Glutamatergic neuron (in vitro differentiated cells): ENCODE results near the gene PLAC1. TPM values are rescaled to one million over a fixed set of nuclear protein-coding genes. Genes with fewer than 3 reads are reported as not detected.

Source experiments
- DNase-seq: peaks from one replicate; pipeline ENCODE4 v3.0.0; 2022
- H3K27ac Mint-ChIP-seq: one replicate; pipeline ENCODE4 v1.8.0; 2020; ENCODE audit warnings: mild to moderate bottlenecking, mixed read lengths, inconsistent platforms; ENCODE audit not compliant: unreplicated experiment
- H3K27me3 Mint-ChIP-seq: one replicate; pipeline ENCODE4 v1.8.0; 2020; ENCODE audit warnings: mild to moderate bottlenecking, moderate library complexity, mixed read lengths, inconsistent platforms; ENCODE audit not compliant: unreplicated experiment
- H3K36me3 Mint-ChIP-seq: one replicate; pipeline ENCODE4 v1.8.0; 2020; ENCODE audit warnings: mild to moderate bottlenecking, mixed read lengths, inconsistent platforms; ENCODE audit not compliant: unreplicated experiment
- H3K4me1 Mint-ChIP-seq: one replicate; pipeline ENCODE4 v1.8.0; 2020; ENCODE audit warnings: mild to moderate bottlenecking, low read depth, mixed read lengths, inconsistent platforms; ENCODE audit not compliant: unreplicated experiment
- H3K4me3 Mint-ChIP-seq: one replicate; pipeline ENCODE4 v1.8.0; 2020; ENCODE audit warnings: mild to moderate bottlenecking, mixed read lengths, inconsistent platforms; ENCODE audit not compliant: unreplicated experiment
- H3K9me3 Mint-ChIP-seq: one replicate; pipeline ENCODE4 v1.8.0; 2020; ENCODE audit warnings: mild to moderate bottlenecking, moderate library complexity, mixed read lengths, inconsistent platforms; ENCODE audit not compliant: unreplicated experiment
- total RNA-seq: library from RNA; stranded (reverse); fragmentation: NEBNext Ultra II Directional; extraction: Animal tissue kit (Norgen Biotek cat#: 25700); gene quantifications from one replicate; pipeline ENCODE4 v1.2.1, GENCODE V29; 2021; ENCODE audit not compliant: unreplicated experiment
- TF ChIP-seq, protein P1 (sequence below): fragments of 200-600 bp; sonication (generic); IDR thresholded peaks from one replicate; pipeline ENCODE4 v1.5.0; 2021; ENCODE audit not compliant: partially characterized antibody, unreplicated experiment

The PLAC1 gene
- total RNA-seq, 1 donor from 2014 or later, result not detected

DNA sequence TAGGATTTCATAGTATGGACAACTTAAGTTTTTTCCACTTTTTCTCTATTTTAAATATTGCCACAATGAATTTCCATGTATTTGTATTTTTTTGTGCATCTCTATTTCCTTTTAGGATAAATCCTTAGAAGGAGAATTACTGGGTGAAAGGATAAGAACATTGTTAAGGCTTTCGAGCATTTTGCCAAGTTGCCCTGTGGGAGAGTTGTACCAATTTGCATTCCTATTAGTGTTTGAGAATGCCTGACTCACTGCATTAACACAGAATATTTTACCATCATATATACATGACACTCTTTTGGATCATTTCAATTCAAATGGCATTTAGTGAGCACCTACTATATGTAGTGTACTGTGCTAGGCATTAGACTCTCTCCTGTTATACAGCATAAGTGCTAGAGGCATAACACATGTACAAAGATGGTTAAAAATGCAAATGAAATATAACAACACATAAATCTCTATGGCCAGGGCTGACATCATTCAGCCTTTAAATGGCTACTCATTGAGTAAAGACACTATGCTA lies 57.0 kb downstream of the PLAC1 start:
- no peak for DNase-seq
- H3K9me3 Mint-ChIP-seq, result no peaks in the 10 kb centered on the region
- H3K27ac Mint-ChIP-seq, result no peak overlapping the region
- H3K36me3 Mint-ChIP-seq, result no peaks in the 10 kb centered on the region
- H3K4me1 Mint-ChIP-seq, result no peaks in the 10 kb centered on the region
- H3K27me3 Mint-ChIP-seq, result no peaks in the 10 kb centered on the region
- TF ChIP-seq, protein P1, sequence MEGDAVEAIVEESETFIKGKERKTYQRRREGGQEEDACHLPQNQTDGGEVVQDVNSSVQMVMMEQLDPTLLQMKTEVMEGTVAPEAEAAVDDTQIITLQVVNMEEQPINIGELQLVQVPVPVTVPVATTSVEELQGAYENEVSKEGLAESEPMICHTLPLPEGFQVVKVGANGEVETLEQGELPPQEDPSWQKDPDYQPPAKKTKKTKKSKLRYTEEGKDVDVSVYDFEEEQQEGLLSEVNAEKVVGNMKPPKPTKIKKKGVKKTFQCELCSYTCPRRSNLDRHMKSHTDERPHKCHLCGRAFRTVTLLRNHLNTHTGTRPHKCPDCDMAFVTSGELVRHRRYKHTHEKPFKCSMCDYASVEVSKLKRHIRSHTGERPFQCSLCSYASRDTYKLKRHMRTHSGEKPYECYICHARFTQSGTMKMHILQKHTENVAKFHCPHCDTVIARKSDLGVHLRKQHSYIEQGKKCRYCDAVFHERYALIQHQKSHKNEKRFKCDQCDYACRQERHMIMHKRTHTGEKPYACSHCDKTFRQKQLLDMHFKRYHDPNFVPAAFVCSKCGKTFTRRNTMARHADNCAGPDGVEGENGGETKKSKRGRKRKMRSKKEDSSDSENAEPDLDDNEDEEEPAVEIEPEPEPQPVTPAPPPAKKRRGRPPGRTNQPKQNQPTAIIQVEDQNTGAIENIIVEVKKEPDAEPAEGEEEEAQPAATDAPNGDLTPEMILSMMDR, result no peak
- H3K4me3 Mint-ChIP-seq, result no peak overlapping the region

- no peaks in the 10 kb centered on the region for H3K9me3 Mint-ChIP-seq
- H3K4me3 Mint-ChIP-seq, result no peak overlapping the region
- no peak for DNase-seq
- TF ChIP-seq, protein P1, result no peak
- no peaks in the 10 kb centered on the region for H3K27me3 Mint-ChIP-seq
- H3K4me1 Mint-ChIP-seq, result no peaks in the 10 kb centered on the region
- H3K36me3 Mint-ChIP-seq, result no peaks in the 10 kb centered on the region
- H3K27ac Mint-ChIP-seq, result no peak overlapping the region
These were observed 57.6 kb downstream of the PLAC1 start for GRCh38 chrX:134600714-134601113.

DNA sequence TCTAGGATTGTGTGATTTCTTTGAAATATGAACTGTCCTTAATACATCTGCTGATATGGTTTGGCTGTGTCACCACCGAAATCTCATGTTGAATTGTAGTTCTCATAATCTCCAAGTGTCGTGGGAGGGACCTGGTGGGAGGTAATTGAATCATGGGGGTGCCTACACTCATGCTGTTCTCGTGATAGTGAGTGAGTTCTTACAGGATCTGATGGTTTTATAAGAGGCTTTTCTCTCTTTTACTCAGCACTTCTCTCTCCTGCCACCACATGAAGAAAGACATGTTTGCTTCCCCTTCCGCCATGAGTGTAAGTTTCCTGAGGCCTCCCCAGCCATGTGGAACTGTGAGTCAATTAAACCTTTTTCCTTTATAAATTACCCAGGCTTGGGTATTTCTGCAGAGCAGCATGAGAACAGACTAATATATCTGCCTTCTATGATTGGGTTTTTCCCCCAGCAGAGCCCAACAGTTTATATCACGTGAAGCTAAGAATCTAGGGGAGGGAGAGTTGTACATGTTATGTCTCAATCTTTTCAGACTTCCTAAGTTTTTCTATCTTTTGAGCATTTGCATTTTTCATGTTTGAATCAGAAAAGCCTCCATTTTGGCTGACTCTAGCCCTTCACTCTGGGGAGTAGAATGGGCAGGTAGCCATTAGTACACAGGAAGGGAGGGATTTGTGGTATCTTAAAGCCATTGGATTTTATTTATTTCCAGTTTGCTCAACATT lies 58.9 kb downstream of the PLAC1 start:
- Mint-ChIP-seq H3K27ac (no peak overlapping the region), H3K36me3 (no peaks in the 10 kb centered on the region), H3K27me3 (no peaks in the 10 kb centered on the region), H3K4me1 (no peaks in the 10 kb centered on the region), H3K9me3 (no peaks in the 10 kb centered on the region), H3K4me3 (no peak overlapping the region)
- TF ChIP-seq, protein P1, result no peak
- no peak for DNase-seq

DNA sequence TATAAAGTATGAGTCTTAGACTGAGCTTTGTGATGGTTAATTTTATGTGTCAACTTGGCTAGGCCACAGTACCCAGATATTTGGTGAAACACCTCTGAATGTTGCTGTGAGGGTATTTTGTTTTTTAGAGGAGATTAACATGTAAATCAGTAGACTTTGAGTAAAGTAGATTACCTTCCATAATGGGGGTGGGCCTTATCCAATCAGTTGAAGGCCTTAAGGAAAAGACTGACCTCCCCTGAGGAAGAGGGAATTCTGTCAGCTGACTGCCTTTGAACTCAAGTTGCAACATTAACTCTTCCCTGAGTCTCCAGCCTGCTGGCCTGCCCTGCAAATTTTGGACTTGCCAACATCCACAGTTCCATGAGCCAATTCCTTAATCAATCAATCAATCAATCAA lies 66.0 kb downstream of the PLAC1 start:
- no peaks in the 10 kb centered on the region for H3K4me1 Mint-ChIP-seq
- no peaks in the 10 kb centered on the region for H3K36me3 Mint-ChIP-seq

GRCh38 chrX:134591502-134591901 lies 66.8 kb downstream of the PLAC1 start:
- H3K27ac Mint-ChIP-seq, result no peak overlapping the region
- H3K4me3 Mint-ChIP-seq, result no peak overlapping the region
- DNase-seq, result no peak
- H3K36me3 Mint-ChIP-seq, result no peaks in the 10 kb centered on the region
- H3K9me3 Mint-ChIP-seq, result no peaks in the 10 kb centered on the region
- H3K27me3 Mint-ChIP-seq, result no peaks in the 10 kb centered on the region
- H3K4me1 Mint-ChIP-seq, result no peaks in the 10 kb centered on the region
- TF ChIP-seq, protein P1, result no peak

More for the DNA sequence above, 66.0 kb downstream of the PLAC1 start:
- H3K9me3 Mint-ChIP-seq, result no peaks in the 10 kb centered on the region
- H3K4me3 Mint-ChIP-seq, result no peak overlapping the region
- no peak for DNase-seq
- H3K27ac Mint-ChIP-seq, result no peak overlapping the region
- TF ChIP-seq, protein P1, result no peak
- no peaks in the 10 kb centered on the region for H3K27me3 Mint-ChIP-seq
